MCF 10A (cell line): ENCODE results near the gene MRM3. TPM values are rescaled to one million over a fixed set of nuclear protein-coding genes. Genes with fewer than 3 reads are reported as not detected.

ENCODE experiments used
- BruUV-seq: library from RNA; stranded (reverse); fragments of 400-500 nt; replicated peaks from 2 replicates; lab custom pipeline; 2021; lab: Mats Ljungman, UMichigan
- CTCF ChIA-PET: fragments of 300-600 bp; sonication (Branson Sonifier 250); formaldehyde crosslinking; extraction: SDS; loops from one replicate; lab custom pipeline; 2021; ENCODE audit warnings: antibody characterized with exemption, inconsistent platforms; lab: Yijun Ruan, JAX
- POLR2A ChIA-PET: fragments of 300-600, 350-650 bp; sonication (Branson Sonifier 250); formaldehyde crosslinking; extraction: SDS; loops from one replicate; lab custom pipeline; 2020; ENCODE audit warnings: antibody characterized with exemption, inconsistent platforms; lab: Yijun Ruan, JAX
- DNase-seq: peaks from one replicate; pipeline ENCODE4 v3.0.0-alpha.2; 2018; ENCODE audit not compliant: unreplicated experiment
- H3K27ac Mint-ChIP-seq: one replicate; pipeline ENCODE4 v1.8.0; 2022; ENCODE audit warnings: mild to moderate bottlenecking, low read depth, mixed read lengths; ENCODE audit not compliant: unreplicated experiment
- H3K27me3 Mint-ChIP-seq: one replicate; pipeline ENCODE4 v1.8.0; 2022; ENCODE audit warnings: mixed read lengths; ENCODE audit not compliant: insufficient read depth, unreplicated experiment
- H3K36me3 Mint-ChIP-seq: one replicate; pipeline ENCODE4 v1.8.0; 2022; ENCODE audit warnings: mild to moderate bottlenecking, moderate library complexity, mixed read lengths; ENCODE audit not compliant: insufficient read depth, unreplicated experiment
- H3K4me1 Mint-ChIP-seq: one replicate; pipeline ENCODE4 v1.8.0; 2022; ENCODE audit warnings: mixed read lengths; ENCODE audit not compliant: insufficient read depth, unreplicated experiment
- H3K4me3 Mint-ChIP-seq: one replicate; pipeline ENCODE4 v1.8.0; 2022; ENCODE audit warnings: mild to moderate bottlenecking, moderate library complexity, mixed read lengths; ENCODE audit not compliant: unreplicated experiment
- H3K9me3 Mint-ChIP-seq: one replicate; pipeline ENCODE4 v1.8.0; 2022; ENCODE audit warnings: mixed read lengths; ENCODE audit not compliant: unreplicated experiment
- intact Hi-C: fragments of 100-400 bp; cut with micrococcal nuclease; formaldehyde crosslinking; loops from 2 replicates; pipeline ENCODE4 v1.14.1; 2022
- total RNA-seq: library from RNA; stranded (reverse); gene quantifications from 2 replicates; pipeline ENCODE4 v1.2.3, GENCODE V29; 2022
- TF ChIP-seq, protein P1 (sequence below): fragments of 200-600 bp; IDR thresholded peaks from one replicate; pipeline ENCODE4 v1.8.0; 2022; ENCODE audit warnings: antibody characterized with exemption, mild to moderate bottlenecking; ENCODE audit not compliant: unreplicated experiment

Gene MRM3
- total RNA-seq, 1 experiment from 2014 or later: 25.1 TPM

DNA sequence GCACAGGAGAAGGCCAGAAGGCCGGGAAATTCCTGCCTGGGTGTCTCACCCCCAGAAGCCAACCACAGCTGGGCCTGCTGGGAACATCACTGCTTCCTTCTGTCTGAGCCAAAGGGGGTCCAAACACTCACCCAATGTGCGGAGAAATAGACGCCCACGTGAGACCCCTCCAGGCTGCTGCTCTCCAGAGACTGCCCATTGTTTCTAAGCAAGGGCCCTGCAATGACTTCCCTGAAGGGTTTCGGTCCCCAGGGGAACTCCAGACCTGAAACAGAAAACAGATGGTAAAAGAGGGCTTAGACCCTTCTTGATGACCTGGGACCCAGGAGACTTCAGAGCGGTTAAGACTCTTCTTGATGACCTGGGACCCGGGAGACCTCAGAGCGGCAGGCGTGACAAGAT is 41.3 kb downstream of the MRM3 start:
- intact Hi-C loops: no loop called here
- DNase-seq: no peak
- POLR2A ChIA-PET: no interaction called here
- Mint-ChIP-seq H3K4me3 (no peak overlapping the region), H3K9me3 (no peaks in the 10 kb centered on the region), H3K36me3 (peaks cover 32% of the 10 kb centered on the region), H3K27ac (no peak overlapping the region), H3K4me1 (no peaks in the 10 kb centered on the region), H3K27me3 (no peaks in the 10 kb centered on the region)
- TF ChIP-seq, protein P1, sequence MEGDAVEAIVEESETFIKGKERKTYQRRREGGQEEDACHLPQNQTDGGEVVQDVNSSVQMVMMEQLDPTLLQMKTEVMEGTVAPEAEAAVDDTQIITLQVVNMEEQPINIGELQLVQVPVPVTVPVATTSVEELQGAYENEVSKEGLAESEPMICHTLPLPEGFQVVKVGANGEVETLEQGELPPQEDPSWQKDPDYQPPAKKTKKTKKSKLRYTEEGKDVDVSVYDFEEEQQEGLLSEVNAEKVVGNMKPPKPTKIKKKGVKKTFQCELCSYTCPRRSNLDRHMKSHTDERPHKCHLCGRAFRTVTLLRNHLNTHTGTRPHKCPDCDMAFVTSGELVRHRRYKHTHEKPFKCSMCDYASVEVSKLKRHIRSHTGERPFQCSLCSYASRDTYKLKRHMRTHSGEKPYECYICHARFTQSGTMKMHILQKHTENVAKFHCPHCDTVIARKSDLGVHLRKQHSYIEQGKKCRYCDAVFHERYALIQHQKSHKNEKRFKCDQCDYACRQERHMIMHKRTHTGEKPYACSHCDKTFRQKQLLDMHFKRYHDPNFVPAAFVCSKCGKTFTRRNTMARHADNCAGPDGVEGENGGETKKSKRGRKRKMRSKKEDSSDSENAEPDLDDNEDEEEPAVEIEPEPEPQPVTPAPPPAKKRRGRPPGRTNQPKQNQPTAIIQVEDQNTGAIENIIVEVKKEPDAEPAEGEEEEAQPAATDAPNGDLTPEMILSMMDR: no peak
- CTCF ChIA-PET: no interaction called here
- no TSS peak for BruUV-seq

DNA sequence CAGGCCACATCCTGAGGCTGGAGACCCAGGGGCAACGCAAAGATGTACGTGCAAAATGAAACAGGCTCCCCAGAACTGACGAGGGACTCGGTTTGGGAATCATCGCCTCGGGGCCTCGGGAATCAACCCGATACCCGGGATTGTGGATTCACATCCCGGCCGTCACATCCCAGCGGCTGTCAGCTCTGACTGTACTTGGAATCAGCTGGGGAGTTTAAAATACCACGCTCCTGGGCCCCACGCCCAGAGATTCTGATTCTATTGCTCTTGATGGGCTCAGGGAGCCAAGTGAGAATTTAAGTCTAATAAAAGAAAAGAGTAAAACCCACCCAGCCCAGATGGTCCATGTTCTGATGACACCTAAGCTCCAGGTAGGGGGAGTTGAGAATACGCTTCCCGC is 42.2 kb downstream of the MRM3 start:
- CTCF ChIA-PET: no interaction called here
- TF ChIP-seq, protein P1: no peak
- intact Hi-C loops: no loop called here
- POLR2A ChIA-PET: no interaction called here
- no peak overlapping the region for H3K4me3 Mint-ChIP-seq
- DNase-seq: no peak
- no peak overlapping the region for H3K27ac Mint-ChIP-seq
- no peaks in the 10 kb centered on the region for H3K27me3 Mint-ChIP-seq
- BruUV-seq: no TSS peak
- H3K4me1 Mint-ChIP-seq: no peaks in the 10 kb centered on the region
- no peaks in the 10 kb centered on the region for H3K9me3 Mint-ChIP-seq
- H3K36me3 Mint-ChIP-seq: peaks cover 30% of the 10 kb centered on the region

DNA sequence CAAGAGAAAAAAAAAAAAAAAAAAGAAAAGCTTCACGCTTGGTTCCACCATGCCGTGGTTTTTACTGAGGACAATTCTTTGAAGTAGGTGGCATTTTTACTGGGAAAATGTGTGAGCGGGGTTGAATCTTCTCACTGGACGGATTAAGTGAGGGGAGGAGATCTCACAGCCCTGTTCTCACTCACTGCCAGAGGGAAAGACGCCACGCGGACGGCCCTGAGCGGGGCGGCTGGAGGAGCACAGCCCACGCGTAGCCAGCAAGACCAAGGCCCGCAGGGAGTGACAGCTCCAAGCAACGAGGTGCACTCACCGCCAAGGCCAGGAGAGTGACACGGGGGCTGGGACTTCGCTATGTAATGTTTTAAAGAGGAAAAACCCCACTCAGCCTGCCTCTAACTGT is 43.1 kb downstream of the MRM3 start:
- no peaks in the 10 kb centered on the region for H3K9me3 Mint-ChIP-seq
- CTCF ChIA-PET: interaction anchor here (0.9 kb wide), 1 partner anchor 171 kb away, joined by 4 read pairs; the partner anchor contains the start of gene TIMM22
- DNase-seq: no peak
- no TSS peak for BruUV-seq
- peaks cover 23% of the 10 kb centered on the region for H3K36me3 Mint-ChIP-seq
- TF ChIP-seq, protein P1: no peak
- H3K4me3 Mint-ChIP-seq: no peak overlapping the region
- no peaks in the 10 kb centered on the region for H3K27me3 Mint-ChIP-seq
- no peak overlapping the region for H3K27ac Mint-ChIP-seq
- intact Hi-C loops: no loop called here
- no peaks in the 10 kb centered on the region for H3K4me1 Mint-ChIP-seq
- POLR2A ChIA-PET: no interaction called here

DNA sequence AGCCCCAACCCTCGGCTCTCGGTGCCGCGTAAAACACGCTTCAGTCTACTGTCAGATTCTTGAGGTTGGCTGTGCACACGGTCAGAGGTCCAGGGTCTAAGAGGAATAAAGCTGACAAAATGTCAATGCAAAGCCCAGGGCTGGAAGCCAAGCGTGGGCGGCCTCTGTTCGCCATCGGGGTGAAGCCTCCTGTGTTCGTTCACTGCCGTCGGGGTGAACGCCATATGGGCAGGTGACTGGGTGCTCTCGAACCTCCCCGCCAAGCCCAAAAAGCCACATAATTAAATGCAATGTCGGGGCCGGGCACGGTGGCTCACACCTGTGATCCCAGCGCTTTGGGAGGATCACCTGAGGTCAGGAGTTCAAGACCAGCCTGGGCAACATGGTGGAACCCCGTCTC is 44.6 kb downstream of the MRM3 start:
- no peak for DNase-seq
- no TSS peak for BruUV-seq
- POLR2A ChIA-PET: no interaction called here
- no peaks in the 10 kb centered on the region for H3K9me3 Mint-ChIP-seq
- intact Hi-C loops: no loop called here
- no peak overlapping the region for H3K27ac Mint-ChIP-seq
- TF ChIP-seq, protein P1: no peak
- H3K36me3 Mint-ChIP-seq: peaks cover 17% of the 10 kb centered on the region
- H3K4me1 Mint-ChIP-seq: no peaks in the 10 kb centered on the region
- H3K4me3 Mint-ChIP-seq: no peak overlapping the region
- no peaks in the 10 kb centered on the region for H3K27me3 Mint-ChIP-seq
- CTCF ChIA-PET: interaction anchor here (1.0 kb wide), 1 partner anchor 154 kb away, joined by 3 read pairs; no protein-coding TSS in a partner anchor
